Prostate gland (tissue), 2 donors: ENCODE measurements around the gene EGLN3. TPM values are rescaled to one million over a fixed set of nuclear protein-coding genes. Genes with fewer than 3 reads are reported as not detected.

Experiments
- DNase-seq: peaks from one replicate; pipeline ENCODE4 v3.0.0-alpha.2; 2019; ENCODE audit warnings: low spot score
- H3K27ac ChIP-seq, 2 donors: fragments of 200-600 bp; sonication (generic); 2 replicates each; pipeline ENCODE4 v1.5.1; 2017 to 2019
- H3K27me3 ChIP-seq: fragments of 200-600 bp; sonication (generic); replicated peaks from 2 replicates; pipeline ENCODE4 v1.5.1; 2019; ENCODE audit not compliant: insufficient read depth
- H3K36me3 ChIP-seq, 2 donors: fragments of 200-600 bp; sonication (generic); 1 replicate in 1 of 2; 2 replicates in 1 of 2; pipeline versions ENCODE4 v1.5.1 to v1.8.1; 2017 to 2019
- H3K4me1 ChIP-seq: fragments of 200-600 bp; sonication (generic); replicated peaks from 2 replicates; pipeline ENCODE4 v1.5.1; 2019
- H3K4me3 ChIP-seq, 2 donors: fragments of 200-600 bp; sonication (generic); 2 replicates each; pipeline ENCODE4 v1.5.1; 2017 to 2019
- H3K9me3 ChIP-seq: fragments of 200-600 bp; sonication (generic); 2 replicates; pipeline ENCODE4 v1.5.1; 2017
- POLR2A ChIP-seq: fragments of 450-650 bp; IDR thresholded peaks from one replicate; pipeline ENCODE4 v1.6.1; 2016; ENCODE audit warnings: antibody characterized with exemption, mild to moderate bottlenecking
- POLR2AphosphoS5 ChIP-seq: sonication (generic); formaldehyde crosslinking; IDR thresholded peaks from one replicate; pipeline ENCODE4 v1.6.1; 2017; ENCODE audit warnings: antibody characterized with exemption
- WGBS: methylation state at CpG from one replicate; pipeline ENCODE4 v1.1.5; 2018; 5-methylcytosine and 5-hydroxymethylcytosine counted together
- intact Hi-C: fragments of 100-400 bp; cut with DNase I; formaldehyde crosslinking; loops from one replicate; pipeline ENCODE4 v1.14.2; 2022
- total RNA-seq, 2 donors: library from RNA; depleted of rRNA; stranded (reverse); fragments of >200 nt; gene quantifications; one replicate each; pipeline ENCODE4 v1.1.0, GENCODE V29; 2016
- TF ChIP-seq, protein P1 (sequence below), 4 experiments: fragments of 200-600 bp in 2 of 4; fragments of 450-650 bp in 2 of 4; sonication (generic) in 2 of 4; IDR thresholded peaks; 1 replicate in 3 of 4; 2 replicates in 1 of 4; pipeline ENCODE4 v1.5.1; 2016 to 2019; ENCODE audit warnings: antibody characterized with exemption in 4 of 4, mild to moderate bottlenecking in 2 of 4, moderate library complexity in 2 of 4

The EGLN3 gene
- total RNA-seq, 2 donors from 2014 or later, result 6.1 to 6.8 TPM

DNA sequence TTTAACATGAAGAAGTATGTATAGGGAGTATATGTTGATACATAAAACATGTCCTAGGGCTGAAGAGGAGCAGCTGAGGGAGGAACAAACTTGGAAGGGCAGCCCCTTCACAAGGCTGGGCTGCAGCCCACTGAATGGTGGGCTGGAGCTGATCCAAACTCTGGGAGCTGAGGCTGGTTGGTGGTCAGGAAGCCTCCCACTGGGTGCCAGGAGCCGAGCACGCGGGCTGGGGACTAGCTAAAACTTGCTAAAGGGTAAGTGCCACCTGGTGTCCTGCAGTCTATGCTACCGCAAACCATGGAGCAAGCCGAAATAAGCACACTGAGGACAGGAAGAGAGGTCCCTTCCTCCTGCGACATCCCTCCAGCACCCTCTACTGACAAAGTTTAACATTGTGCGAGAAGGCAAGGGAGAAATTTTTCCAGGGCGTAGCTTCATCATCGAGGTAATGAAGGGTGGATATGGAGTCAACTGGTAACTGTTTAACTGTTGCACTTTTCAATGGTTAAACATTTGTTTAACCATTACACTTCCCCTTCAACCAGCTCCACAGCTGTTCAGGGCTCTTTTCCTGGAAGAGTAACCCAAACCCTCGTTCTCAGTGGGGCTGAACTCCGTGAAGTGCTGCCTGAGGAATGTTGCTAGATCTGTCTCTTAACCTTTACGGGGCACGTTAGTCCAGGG is 42.2 kb downstream of the EGLN3 start:
- H3K27ac ChIP-seq, result no peak overlapping the region
- no peaks in the 10 kb centered on the region for H3K4me1 ChIP-seq
- H3K4me3 ChIP-seq, result no peak overlapping the region
- no peaks in the 10 kb centered on the region for H3K36me3 ChIP-seq
- H3K9me3 ChIP-seq, result no peaks in the 10 kb centered on the region
- no peak for DNase-seq
- TF ChIP-seq, protein P1, sequence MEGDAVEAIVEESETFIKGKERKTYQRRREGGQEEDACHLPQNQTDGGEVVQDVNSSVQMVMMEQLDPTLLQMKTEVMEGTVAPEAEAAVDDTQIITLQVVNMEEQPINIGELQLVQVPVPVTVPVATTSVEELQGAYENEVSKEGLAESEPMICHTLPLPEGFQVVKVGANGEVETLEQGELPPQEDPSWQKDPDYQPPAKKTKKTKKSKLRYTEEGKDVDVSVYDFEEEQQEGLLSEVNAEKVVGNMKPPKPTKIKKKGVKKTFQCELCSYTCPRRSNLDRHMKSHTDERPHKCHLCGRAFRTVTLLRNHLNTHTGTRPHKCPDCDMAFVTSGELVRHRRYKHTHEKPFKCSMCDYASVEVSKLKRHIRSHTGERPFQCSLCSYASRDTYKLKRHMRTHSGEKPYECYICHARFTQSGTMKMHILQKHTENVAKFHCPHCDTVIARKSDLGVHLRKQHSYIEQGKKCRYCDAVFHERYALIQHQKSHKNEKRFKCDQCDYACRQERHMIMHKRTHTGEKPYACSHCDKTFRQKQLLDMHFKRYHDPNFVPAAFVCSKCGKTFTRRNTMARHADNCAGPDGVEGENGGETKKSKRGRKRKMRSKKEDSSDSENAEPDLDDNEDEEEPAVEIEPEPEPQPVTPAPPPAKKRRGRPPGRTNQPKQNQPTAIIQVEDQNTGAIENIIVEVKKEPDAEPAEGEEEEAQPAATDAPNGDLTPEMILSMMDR (IDR thresholded peaks at IDR 0.05), result no peak
- no peak for TF ChIP-seq POLR2AphosphoS5
- TF ChIP-seq POLR2A, result no peak
- WGBS, result 91% methylated on average over 13 of the region's 13 CpGs
- H3K27me3 ChIP-seq, result no peaks in the 10 kb centered on the region
- intact Hi-C loops, result no loop called here

DNA sequence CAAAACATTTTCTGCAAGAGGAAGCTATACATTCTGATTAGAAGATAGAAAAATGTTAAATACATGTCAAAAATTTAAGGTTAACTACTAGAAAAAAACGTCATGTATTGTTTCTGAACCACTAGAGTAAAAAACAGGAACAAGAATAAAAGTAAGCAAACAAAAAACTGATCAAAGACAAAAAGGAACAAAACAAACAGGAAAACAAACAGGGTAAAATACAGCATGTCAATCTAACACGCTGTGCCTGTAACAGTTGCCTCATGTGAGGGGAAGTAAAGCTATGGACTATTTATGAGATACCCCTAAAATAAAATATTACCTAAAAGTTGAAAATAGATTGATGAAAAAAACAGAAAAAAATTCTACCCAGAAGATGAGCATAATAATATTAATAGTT is 43.9 kb downstream of the EGLN3 start:
- H3K27me3 ChIP-seq, result no peaks in the 10 kb centered on the region
- intact Hi-C loops, result no loop called here
- H3K4me3 ChIP-seq, result no peak overlapping the region
- H3K27ac ChIP-seq, result no peak overlapping the region
- no peaks in the 10 kb centered on the region for H3K36me3 ChIP-seq
- H3K4me1 ChIP-seq, result no peaks in the 10 kb centered on the region
- no peak for DNase-seq
- 49% methylated on average over 2 of the region's 2 CpGs for WGBS
- no peaks in the 10 kb centered on the region for H3K9me3 ChIP-seq
- TF ChIP-seq POLR2A (no peak), POLR2AphosphoS5 (no peak)
- TF ChIP-seq, protein P1 (IDR thresholded peaks at IDR 0.05), result no peak

DNA sequence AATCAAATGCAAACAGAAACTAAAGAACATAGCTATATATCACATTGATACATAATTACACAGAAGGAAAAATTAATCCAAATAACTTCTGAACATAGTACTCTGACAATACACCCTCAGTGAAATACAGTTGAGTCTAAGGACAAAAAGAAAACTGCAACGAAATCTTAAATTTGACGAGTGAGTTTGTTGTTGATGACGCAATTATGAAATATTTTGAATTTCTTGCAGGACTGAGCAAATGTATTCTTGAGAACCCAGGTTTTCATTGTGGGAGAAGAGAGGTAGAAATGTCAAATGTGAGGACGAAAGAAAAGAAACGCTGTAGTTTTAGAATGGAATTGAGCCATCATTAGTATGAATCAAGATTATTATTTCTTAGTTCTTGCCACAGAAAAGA is 46.3 kb downstream of the EGLN3 start:
- intact Hi-C loops, result no loop called here
- H3K27me3 ChIP-seq, result no peaks in the 10 kb centered on the region
- TF ChIP-seq, protein P1 (IDR thresholded peaks at IDR 0.05), result no peak
- TF ChIP-seq POLR2AphosphoS5 (no peak), POLR2A (no peak)
- H3K27ac ChIP-seq, result no peak overlapping the region
- H3K4me1 ChIP-seq, result no peaks in the 10 kb centered on the region
- no peaks in the 10 kb centered on the region for H3K36me3 ChIP-seq
- 93% methylated on average over 5 of the region's 5 CpGs for WGBS
- no peak overlapping the region for H3K4me3 ChIP-seq
- H3K9me3 ChIP-seq, result no peaks in the 10 kb centered on the region
- DNase-seq, result no peak

DNA sequence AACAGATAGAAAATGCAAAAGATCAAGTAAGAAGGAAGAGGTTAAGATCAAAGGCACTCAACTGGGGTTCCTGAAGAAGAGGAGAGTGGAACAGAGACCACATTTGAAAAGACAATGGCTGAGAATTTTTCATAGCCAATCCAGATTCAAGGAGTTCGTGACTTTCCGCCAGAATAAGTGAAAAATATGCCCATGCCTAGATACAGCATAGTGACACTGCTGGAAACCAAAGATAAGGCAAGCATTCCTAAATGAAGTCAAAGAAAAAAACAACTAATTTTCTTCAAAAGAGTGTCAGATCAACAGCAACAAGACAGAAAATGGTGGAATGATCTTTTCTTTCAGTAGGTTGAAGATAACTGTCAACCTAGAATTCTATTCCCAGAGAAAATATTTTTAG is 47.5 kb downstream of the EGLN3 start:
- Histone ChIP-seq H3K27ac (no peak overlapping the region), H3K36me3 (no peaks in the 10 kb centered on the region), H3K4me1 (no peaks in the 10 kb centered on the region), H3K9me3 (no peaks in the 10 kb centered on the region), H3K27me3 (no peaks in the 10 kb centered on the region), H3K4me3 (no peak overlapping the region)
- WGBS, result 94% methylated on average over 2 of the region's 2 CpGs
- DNase-seq, result no peak
- intact Hi-C loops, result no loop called here
- TF ChIP-seq POLR2A, result no peak
- TF ChIP-seq, protein P1 (IDR thresholded peaks at IDR 0.05), result no peak
- TF ChIP-seq POLR2AphosphoS5, result no peak

DNA sequence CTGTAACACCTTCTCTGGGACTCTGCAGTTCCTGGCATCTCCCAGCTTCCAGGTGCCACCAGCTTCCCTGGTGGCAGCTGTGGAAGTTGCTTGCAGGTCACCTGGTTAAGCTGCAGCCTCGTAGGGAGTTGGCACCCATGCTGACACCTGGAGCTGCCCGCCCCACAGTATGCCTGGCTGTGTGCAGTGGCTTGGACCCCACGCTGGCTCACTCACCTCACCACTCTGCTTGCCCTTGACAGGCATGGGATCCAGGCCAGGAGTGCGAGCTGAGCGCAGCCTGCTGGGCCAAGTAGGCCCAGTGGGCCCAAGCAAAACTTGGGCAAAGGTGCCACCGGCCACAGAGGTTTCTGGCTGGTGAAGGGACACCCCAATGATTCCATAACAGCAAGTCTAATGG is 48.5 kb downstream of the EGLN3 start:
- no peaks in the 10 kb centered on the region for H3K27me3 ChIP-seq
- no peaks in the 10 kb centered on the region for H3K36me3 ChIP-seq
- no peak overlapping the region for H3K27ac ChIP-seq
- no peak for TF ChIP-seq POLR2AphosphoS5
- TF ChIP-seq, protein P1 (IDR thresholded peaks at IDR 0.05), result no peak
- TF ChIP-seq POLR2A, result no peak
- intact Hi-C loops, result no loop called here
- WGBS, result 98% methylated on average over 6 of the region's 6 CpGs
- no peak for DNase-seq
- H3K4me1 ChIP-seq, result no peaks in the 10 kb centered on the region
- H3K9me3 ChIP-seq, result no peaks in the 10 kb centered on the region
- H3K4me3 ChIP-seq, result no peak overlapping the region
